HG03135 (cell line): ENCODE results near the gene HMX1.

ENCODE experiments used
- ATAC-seq: cut with Tn5 transposase; IDR thresholded peaks from one replicate; pipeline ENCODE4 v1.9.1; 2021; ENCODE audit warnings: mild to moderate bottlenecking, moderate library complexity; ENCODE audit not compliant: unreplicated experiment

Gene HMX1

GRCh38 chr4:8869002-8869897 is 2.4 kb downstream of the HMX1 start:
- no peak for ATAC-seq

- ATAC-seq = no peak
Measured at GRCh38 chr4:8868321-8869001, 3.2 kb downstream of the HMX1 start.

GRCh38 chr4:8867624-8868320 is 3.9 kb downstream of the HMX1 start:
- ATAC-seq = no peak

GRCh38 chr4:8866828-8867623 is 4.6 kb downstream of the HMX1 start:
- ATAC-seq = no peak

GRCh38 chr4:8866421-8866820 is 5.2 kb downstream of the HMX1 start:
- ATAC-seq = no peak

- no peak for ATAC-seq
Measured at GRCh38 chr4:8865681-8866310, 5.8 kb downstream of the HMX1 start.

GRCh38 chr4:8864912-8865680 is 6.5 kb downstream of the HMX1 start:
- ATAC-seq = no peak

GRCh38 chr4:8863686-8864682 is 7.7 kb downstream of the HMX1 start:
- ATAC-seq = no peak

GRCh38 chr4:8862800-8863685 is 8.6 kb downstream of the HMX1 start:
- no peak for ATAC-seq

GRCh38 chr4:8862334-8862733 is 9.3 kb downstream of the HMX1 start:
- ATAC-seq = no peak

- no peak for ATAC-seq
Measured at GRCh38 chr4:8861576-8862295, 9.9 kb downstream of the HMX1 start.

- no peak for ATAC-seq
Measured at GRCh38 chr4:8860892-8861575, 10.6 kb downstream of the HMX1 start.

- no peak for ATAC-seq
Measured at GRCh38 chr4:8860096-8860891, 11.3 kb downstream of the HMX1 start.

- ATAC-seq = no peak
Measured at GRCh38 chr4:8859550-8860095, 12.0 kb downstream of the HMX1 start.

- no peak for ATAC-seq
Measured at GRCh38 chr4:8858701-8859210, 12.9 kb downstream of the HMX1 start.
